GM18861 (cell line): ENCODE data around the gene MORF4L1.
"Not testable (repeated sequence)": the region's sequence is repeated elsewhere in the genome, so short reads cannot be mapped to it uniquely, and the experiment has no call there.

Experiments
- ATAC-seq: cut with Tn5 transposase; IDR thresholded peaks from one replicate; pipeline ENCODE4 v1.9.1; 2021; ENCODE audit not compliant: unreplicated experiment

MORF4L1 gene, protein sequence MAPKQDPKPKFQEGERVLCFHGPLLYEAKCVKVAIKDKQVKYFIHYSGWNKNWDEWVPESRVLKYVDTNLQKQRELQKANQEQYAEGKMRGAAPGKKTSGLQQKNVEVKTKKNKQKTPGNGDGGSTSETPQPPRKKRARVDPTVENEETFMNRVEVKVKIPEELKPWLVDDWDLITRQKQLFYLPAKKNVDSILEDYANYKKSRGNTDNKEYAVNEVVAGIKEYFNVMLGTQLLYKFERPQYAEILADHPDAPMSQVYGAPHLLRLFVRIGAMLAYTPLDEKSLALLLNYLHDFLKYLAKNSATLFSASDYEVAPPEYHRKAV

DNA sequence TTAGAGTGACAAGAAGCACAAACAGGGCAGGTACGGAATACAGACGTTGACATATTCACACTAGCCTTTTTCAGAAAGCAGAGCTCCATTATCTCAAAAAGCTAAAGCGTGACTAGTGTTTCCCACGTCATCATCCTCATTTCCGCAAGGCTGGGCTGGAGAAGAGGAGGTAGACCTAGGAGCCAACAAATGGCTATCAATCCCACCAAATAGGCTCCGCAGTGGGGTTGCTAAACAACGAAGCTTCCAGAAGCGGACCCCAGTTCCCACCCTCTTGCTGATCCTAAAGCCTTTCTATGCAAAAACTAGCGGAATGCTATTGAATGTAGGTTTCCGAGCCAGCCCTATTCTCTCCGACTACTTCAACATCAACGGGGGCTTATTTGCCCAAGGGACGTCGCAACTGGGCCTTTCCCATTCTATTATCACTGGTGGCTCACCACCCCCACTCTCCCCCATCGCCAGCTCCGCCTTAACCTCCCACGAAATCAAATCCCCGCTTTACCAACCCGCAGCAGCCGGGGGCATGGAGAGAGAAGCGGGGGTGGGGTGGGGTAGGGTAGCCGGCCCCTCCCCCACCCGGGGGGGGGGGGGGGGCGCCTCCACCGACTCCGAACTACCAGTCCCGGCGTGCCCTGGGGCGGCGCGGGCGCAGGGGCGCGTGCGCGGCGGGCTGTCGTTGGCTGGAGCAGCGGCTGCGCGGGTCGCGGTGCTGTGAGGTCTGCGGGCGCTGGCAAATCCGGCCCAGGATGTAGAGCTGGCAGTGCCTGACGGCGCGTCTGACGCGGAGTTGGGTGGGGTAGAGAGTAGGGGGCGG is at the start of gene MORF4L1:
Gene MORF4L1 (plus strand): TSS at position 736 of the 817 bp plus-strand sequence. CDS start 128 bp downstream, outside the sequence.
- peak; percentile 69 for ATAC-seq

DNA sequence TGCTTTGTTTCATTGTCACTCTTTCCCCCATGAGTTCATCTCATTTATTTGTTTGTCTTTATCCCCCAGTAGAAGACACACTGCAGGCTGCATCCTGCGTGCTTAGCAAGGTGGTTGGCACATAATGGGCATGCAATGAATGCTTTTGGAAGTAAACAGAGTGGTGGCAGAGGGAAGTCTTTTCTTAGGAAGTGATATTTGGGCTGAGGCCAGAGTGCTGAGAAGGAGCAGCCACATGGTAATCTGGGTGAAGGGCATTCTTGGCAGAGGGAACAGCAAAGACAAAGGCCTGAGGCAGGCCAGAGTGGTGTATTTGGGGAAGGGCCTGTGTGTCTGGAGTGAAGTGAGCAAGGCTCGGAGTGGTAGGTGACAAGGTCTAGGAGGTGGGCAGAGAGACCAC is 43.8 kb upstream of the MORF4L1 start:
- no peak for ATAC-seq

DNA sequence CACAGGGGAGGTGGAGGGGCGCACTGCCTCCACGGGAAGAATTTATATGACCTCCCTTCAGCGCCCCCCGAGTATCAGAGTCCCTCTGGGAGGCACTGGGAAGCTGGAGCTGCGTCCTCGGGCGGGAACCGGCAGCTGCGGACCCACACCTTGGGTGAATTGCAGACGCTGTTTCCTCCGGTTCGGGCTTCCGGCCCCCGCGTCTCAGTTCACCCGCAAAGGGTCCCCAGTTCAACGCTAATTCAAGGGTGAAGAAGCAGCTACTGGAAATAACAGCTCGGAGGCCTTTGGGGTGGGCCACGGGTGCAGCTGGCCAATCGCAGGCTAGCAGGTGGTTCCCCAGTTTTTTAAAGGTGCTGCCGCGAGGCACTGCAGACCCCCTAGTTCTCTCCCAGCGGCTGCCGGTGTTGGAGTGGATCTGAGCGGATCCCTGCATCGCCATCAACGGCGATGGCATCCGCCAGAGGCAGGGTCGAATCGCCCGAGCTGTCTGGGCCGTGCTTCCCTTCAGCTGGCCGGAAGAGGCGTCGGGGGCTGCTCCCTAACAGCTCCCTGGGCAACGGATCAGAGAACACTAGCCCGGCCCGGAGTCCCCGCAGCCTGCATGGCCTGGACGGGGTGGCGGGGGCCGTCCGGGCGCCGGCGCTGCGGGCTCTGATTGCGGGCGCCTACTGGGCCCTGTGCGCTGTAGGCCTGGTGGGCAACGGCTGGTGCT is 42.0 kb upstream of the MORF4L1 start:
- ATAC-seq = no peak

DNA sequence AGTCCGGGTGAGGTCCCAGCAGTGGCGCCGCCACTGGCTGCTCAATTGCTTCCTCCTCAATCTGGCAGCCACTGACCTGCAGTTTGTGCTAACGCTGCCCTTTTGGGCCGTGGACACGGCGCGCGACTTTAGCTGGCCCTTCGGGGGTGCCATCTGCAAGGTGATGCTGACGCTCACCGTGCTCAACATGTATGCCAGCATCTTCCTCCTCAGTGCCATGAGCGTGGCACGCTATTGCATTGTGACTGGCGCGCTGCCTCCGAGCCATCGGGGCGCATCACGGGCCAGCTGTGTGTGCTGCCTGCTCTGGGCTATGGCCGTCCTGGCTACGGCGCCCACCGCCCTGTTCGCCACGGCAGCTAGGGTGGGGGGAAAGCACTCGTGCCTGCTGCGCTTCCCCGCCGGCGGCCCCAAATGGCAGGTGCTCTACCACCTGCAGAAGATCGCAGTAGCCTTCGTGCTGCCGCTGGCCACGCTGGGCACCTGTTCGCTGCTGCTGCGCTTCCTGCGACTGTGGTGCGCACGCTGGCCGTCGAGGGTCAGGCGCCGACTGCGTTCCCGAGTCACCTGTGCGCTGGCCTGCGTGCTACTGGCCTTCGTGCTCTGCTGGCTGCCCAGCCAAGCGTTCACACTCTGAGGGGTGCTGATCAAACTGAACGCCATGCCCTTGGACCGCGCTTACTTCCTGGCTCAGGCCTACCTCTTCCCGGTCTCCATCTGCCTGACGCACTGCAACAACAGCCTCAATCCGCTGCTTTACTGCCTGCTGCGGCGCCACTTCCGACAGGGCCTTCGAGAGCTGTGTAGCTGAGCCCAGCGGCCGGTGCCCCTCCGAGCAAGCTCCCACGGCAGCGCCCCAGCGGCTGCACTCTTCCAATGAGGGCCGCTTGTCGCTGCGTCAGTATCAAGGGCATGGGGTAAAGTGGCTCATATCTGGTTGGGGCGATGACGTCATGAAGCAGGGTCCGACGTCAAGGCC is 41.2 kb upstream of the MORF4L1 start:
- ATAC-seq = no peak

DNA sequence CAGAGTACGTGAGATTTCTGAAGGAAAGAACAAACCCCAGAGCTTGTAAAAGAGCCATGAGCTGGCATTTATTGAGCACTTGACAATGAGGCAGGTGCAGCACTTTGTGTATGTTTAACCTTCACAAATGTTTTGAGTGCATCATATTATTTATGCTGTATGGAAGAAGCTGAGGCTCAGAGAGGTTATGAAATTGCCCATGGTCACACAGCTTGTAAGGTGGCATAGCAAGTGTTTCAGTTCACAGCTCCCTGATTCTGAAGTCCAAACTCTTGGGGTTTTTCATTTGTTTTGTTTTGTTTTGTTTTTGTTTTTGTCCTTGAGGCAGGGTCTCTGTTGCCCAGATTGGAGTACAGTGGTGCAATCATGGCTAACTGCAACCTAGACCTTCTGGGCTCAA is 36.4 kb upstream of the MORF4L1 start:
- no peak for ATAC-seq

DNA sequence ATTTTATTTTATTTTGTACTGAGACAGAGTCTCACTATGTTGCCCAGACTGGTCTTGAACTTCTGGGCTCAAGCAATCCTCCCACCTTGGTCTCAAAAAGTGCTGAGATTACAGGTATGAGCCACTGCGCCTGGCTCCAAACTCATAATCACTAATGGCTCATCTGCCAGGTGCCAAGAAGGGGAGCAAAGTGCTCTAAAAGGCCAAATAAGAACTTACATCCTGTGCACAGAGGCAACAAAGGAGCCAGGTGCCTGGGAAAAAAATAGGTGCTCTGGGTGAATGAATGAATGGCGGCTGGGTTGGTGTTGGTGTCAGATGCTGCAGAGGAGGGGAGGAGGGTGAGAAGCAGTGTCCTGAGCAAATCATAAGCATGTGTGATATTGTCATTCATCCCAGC is 35.6 kb upstream of the MORF4L1 start:
- ATAC-seq = no peak

DNA sequence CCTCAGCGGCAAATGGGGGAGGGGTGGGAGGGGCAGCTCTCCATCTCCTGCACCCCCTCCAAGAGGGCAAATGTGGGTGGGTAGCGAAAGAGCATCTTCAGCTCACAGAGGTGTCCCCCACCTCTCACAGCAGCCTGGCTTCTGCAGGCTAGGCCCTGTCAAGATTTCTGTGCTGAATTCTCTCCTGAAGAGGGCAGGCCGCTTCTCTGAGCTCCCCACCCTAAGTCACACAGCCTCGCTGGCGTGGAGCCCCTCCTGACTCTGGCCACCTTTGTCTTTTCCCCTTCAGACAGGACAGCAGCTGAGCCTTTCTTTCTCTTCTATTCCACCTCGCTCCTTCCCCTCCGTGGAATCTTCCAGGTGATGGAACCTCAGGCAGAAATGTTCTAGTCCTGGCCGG is 35.1 kb upstream of the MORF4L1 start:
- ATAC-seq = no peak

DNA sequence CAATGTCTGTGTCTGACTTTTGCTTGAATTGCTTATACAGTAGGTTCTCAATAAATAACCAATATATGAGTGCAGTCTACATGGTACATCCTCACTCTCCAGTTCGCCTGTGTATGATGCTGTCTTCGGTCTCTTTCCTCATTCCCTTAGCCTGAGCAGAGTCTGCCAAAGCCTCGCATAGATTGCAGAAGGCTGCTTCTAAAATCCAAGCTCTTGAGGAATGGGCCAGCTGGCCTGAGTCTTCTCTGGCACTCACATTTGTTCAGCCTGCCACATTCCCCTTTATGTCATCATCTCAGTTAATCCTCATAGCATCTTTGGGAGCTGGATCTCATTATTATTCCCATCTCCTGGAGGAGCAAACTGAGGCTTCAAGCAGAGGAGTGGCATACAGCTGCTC is 34.2 kb upstream of the MORF4L1 start:
- no peak for ATAC-seq

DNA sequence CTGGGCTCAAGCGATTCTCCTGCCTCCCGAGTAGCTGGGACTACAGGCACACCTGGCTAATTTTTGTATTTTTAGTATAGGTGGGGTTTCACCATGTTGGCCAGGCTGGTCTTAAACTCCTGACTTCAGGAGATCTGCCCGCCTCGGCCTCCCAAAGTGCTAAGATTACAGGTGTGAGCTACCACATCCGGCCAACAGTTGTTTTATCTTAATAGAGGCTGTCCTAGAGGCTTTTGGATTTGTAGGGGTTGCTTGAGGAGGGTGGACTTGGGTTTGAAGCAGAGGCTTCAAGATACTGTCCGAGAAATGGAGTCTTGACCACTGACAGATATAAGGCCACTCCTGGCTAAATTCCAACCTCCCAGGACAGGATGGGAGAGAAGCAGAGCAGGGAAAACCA is 33.5 kb upstream of the MORF4L1 start:
- not testable (repeated sequence) for ATAC-seq

DNA sequence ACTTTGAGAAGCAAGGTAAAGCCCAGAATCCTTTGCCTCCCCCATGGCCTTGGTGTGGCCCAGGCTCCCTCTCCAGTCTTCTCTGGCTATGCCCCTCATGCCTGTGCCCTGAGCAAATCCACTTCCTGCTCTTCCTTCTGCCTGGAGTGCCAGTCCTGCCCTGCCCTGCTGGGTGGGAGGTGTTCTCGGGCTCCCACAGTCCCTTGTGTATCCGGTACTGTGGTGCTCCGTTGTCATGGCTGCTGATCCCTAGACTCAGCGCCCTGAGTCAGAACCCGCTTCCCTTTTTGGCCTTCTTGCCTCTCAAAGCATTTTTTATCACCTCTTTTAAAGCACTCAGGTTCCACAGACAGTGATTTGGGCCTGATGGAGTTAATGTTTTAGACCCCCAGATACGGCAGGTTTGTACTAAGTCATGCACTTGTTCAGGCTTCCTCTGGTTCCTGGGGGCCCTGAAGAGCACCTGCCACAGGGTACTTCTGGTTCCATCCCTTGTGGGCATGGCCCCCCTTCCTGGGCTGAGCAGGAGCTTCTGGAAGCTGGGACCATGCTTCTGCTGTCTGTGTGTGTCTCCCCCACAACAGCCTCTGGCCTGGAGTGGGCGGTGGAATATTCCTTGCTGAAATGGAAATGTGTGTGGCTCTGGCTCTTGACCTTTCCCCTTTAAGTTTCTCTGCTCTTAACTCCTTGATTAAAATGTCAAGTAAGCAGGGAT is 31.9 kb upstream of the MORF4L1 start:
- ATAC-seq = no peak

DNA sequence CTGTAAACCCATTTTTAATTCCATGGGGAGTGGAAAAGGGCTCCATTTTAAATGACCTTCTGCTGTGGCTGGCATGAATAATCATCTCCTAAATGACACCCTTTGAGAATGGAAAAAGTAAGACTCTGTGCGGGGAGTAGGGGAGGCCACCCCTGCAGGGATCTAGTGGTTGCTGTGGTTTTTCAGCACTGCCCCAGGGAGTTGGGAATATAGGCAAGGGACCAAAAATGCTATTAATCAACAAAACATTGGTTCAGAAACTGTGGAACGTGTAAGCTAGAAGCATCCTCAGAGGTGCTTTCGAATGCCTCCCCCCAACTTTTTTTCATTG is 31.3 kb upstream of the MORF4L1 start:
- no peak for ATAC-seq

DNA sequence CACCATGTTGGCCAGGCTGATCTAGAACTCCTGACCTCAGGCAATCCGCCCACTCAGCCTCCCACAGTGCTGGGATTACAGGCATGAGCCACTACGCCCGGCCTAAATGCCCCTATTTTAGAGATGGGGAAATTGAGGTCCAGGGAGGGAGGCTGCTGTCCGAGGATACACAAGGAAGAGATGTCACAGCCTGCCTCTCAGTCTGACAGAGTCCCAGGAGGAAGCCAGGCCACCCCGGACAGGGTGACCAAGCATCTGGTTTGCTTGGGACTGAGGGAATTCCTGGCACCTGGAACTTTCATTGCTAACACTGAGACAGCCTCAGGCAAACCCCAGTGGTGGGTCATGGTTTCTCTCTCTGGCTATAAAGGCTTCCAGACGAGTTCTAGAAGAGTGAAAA is 30.8 kb upstream of the MORF4L1 start:
- no peak for ATAC-seq

DNA sequence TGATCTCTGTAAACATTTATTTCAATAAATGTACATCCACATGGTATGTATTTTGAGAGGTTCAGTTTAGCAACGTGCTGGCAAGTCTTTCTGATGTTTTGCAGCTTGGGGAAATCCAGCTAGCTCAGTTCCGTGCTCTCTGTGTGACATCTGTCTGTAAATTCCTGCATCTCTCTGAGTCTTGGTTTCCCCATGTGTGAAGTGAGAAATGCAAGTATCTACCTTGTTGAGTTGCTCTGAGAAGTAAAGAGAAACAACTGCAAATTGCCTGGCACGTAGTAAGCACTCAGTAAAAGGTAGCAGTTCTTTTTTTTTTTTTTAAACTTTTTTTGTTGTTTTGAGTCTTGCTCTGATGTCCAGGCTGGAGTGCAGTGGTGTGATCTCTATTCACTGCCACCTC is 30.2 kb upstream of the MORF4L1 start:
- no peak for ATAC-seq

DNA sequence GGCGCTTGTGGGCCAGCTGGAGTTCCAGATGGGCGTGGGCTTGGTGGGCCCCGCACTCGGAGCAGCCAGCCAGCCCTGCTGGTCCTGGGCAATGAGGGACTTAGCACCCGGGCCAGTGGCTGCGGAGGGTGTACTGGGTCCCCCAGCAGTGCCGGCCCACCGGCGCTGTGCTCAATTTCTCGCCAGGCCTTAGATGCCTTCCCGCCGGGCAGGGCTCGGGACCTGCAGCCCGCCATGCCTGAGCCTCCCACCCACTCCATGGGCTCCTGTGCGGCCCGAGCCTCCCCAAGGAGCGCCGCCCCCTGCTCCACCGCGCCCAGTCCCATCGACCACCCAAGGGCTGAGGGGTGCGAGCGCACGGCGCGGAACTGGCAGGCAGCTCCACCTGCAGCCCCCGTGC is 25.8 kb upstream of the MORF4L1 start:
- ATAC-seq = not testable (repeated sequence)

DNA sequence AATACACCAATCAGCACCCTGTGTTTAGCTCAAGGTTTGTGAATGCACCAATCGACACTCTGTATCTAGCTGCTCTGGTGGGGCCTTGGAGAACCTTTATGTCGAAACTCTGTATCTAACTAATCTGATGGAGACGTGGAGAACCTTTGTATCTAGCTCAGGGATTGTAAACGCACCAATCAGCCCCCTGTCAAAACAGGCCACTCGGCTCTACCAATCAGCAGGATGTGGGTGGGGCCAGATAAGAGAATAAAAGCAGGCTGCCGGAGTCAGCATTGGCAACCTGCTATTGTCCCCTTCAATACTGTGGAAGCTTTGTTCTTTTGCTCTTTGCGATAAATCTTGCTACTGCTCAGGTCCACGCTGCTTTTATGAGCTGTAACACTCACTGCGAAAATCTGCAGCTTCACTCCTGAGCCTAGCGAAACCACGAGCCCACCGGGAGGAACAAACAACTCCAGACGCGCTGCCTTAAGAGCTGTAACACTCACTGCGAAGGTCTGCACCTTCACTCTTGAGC is 25.2 kb upstream of the MORF4L1 start:
- not testable (repeated sequence) for ATAC-seq

DNA sequence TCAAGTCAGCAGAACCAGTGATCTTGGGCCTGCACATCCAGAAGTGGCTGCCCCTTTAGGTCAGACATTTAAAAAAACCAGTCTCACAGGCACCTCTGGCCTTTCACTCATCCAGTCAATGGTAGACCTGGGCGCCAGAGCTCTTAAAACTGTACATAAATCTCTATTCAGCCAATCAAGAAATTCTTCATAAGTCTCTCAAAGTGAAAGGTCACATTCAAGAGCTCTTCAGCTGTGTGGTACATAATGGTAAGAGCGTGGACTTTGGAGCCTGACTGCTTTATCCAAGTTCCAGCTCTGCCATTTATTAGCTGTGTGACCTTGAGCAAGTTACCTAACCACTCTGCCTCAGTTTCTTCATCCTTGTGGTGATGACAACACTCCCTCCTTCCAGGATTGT is 22.3 kb upstream of the MORF4L1 start:
- no peak for ATAC-seq

DNA sequence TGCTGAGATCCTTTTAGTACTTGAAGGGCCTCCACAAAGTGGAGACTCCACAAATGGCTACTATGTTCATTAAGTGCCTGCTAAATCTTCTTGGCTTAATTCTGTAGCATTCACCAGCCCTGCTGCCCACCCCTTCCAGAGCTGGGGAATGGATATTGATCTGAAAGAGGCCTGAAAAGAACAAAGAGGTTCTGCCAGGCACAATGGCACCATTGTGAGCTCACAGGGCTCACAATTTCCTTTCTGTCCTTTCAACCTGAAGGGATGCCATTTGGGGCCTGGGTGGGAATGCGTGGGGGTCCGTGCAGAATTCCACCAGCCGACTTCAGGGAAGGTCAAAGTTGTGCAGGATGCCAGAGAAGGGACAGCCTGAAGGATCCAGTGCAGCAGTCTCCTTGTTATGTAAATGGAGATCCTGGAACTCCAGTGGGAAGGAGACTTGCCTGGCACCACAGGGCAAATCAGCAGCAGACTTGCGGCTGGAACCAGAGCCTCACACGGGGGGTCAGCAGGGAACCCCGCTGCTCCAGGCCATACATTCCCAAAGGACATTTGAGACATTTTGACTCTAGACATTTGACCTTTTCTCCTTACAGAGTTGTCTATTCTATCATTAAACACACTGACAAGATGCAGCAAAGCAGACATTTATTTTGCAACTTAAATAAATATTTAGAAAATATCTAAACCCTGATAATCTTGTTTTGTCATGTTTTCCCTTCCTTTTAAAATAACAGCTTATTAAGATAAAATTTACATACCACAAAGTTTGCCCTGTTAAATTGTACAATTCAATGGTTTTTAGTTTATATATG is 21.5 kb upstream of the MORF4L1 start:
- no peak for ATAC-seq

DNA sequence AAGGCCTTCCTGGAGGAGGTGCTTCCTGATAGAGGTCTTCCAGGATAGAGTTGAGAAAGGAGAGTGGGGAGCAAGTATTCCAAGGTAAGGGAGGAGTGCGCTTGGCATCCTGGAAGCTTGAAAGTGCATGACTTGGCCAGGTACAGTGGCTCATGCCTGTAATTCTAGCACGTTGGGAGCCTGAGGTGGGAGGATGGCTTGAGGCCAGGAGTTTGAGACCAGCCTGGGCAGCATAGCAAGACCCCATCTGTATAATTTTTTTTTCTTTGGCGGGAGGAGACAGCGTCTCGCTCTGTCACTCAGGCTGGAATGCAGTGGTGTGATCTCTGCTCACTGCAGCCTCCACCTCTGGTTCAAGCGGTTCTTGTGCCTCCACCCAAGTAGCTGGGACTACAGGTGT is 19.2 kb upstream of the MORF4L1 start:
- no peak for ATAC-seq

DNA sequence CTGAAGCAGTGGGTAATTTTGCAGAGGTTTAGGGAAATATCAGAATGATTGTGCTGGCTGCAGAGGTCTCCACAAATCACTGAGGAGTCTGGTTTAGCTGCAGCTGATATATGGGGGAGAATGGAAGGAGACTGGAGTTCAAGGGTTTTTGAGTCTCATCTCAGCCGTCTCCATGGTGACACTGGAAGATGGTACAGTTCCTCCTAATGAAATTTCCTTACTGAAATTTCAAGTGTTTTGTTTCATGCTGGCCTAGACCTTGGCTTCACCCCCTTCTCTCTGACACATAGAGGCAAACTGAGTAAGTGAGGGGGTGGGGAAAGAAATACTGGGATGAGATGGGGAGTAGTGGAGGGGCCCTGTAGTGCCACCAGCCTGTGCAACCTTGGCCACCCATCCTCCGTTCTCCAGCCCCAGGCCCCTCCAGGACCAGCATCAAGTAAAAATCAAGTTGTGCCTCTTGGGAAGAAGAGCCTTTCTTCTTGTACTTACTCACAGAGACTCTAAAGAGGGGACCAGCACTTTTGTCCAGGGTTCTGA is 17.8 kb upstream of the MORF4L1 start:
- no peak for ATAC-seq
